SK-MEL-5 (cell line): Measurements from ENCODE around the gene UBE2M. TPM values are rescaled to one million over a fixed set of nuclear protein-coding genes. Genes with fewer than 3 reads are reported as not detected.
A peak's percentile ranks its signal among the peaks of the same experiment; 100 is the strongest.
"Not testable (repeated sequence)": the region's sequence is repeated elsewhere in the genome, so short reads cannot be mapped to it uniquely, and the experiment has no call there.

Experiments used
- DNase-seq: peaks from one replicate; pipeline ENCODE4 v3.0.0-alpha.2; 2016; ENCODE audit warnings: low read depth, low spot score
- in situ Hi-C: cut with HindIII; loops from 2 replicates; pipeline ENCODE4 v1.10.0; 2016; ENCODE audit warnings: low sequenced_read_pairs, high pct_unique_total_duplicates, low pct_unique_long_range_greater_than_20kb
- total RNA-seq: library from RNA; depleted of rRNA; stranded (reverse); fragments of >200 nt; shearing (Covaris generic); gene quantifications from 2 replicates; pipeline ENCODE4 v1.2.3, GENCODE V29; 2014

UBE2M gene
- total RNA-seq, 1 experiment from 2014 or later, result 85.3 TPM

GRCh38 chr19:58548859-58549663 is 9.3 kb downstream of the UBE2M start:
- no peak for DNase-seq
- in situ Hi-C loops, result no loop called here

- no peak for DNase-seq
- in situ Hi-C loops, result no loop called here
These were observed 10.8 kb downstream of the UBE2M start for GRCh38 chr19:58547323-58548312.

GRCh38 chr19:58546019-58546530 is 12.3 kb downstream of the UBE2M start:
- in situ Hi-C loops, result no loop called here
- no peak for DNase-seq

- DNase-seq, result no peak
- in situ Hi-C loops, result no loop called here
These were observed 13.0 kb downstream of the UBE2M start for GRCh38 chr19:58545286-58546018.

GRCh38 chr19:58544591-58545285 is 13.7 kb downstream of the UBE2M start:
- peak; percentile 57 for DNase-seq
- in situ Hi-C loops, result no loop called here

GRCh38 chr19:58543826-58544590 is 14.4 kb downstream of the UBE2M start, which contains the start of gene TRIM28:
TSS of gene TRIM28 (plus strand) at chr19:58544064. CDS start at chr19:58544758, 694 bp downstream.
- peak; percentile 98 for DNase-seq
- in situ Hi-C loops, result no loop called here

- DNase-seq, in situ Hi-C loops: not testable (repeated sequence)
These were observed 15.6 kb downstream of the UBE2M start for GRCh38 chr19:58542641-58543372.

GRCh38 chr19:58539169-58539559 is 19.2 kb downstream of the UBE2M start:
- DNase-seq, in situ Hi-C loops: not testable (repeated sequence)

GRCh38 chr19:58538257-58539168 is 19.9 kb downstream of the UBE2M start:
- in situ Hi-C loops, result no loop called here
- DNase-seq, result no peak

GRCh38 chr19:58536852-58537798 is 21.3 kb downstream of the UBE2M start:
- in situ Hi-C loops, result no loop called here
- DNase-seq, result no peak

- DNase-seq, result no peak
- in situ Hi-C loops, result no loop called here
These were observed 22.6 kb downstream of the UBE2M start for GRCh38 chr19:58535857-58536256.

- in situ Hi-C loops, result no loop called here
- no peak for DNase-seq
These were observed 27.2 kb downstream of the UBE2M start for GRCh38 chr19:58531034-58531840.

- no peak for DNase-seq
- in situ Hi-C loops, result no loop called here
These were observed 29.0 kb downstream of the UBE2M start for GRCh38 chr19:58529405-58529804.
